DND-41 (cell line): ENCODE data around the gene APPBP2.

Experiments used
- EZH2 ChIP-seq: IDR thresholded peaks from 3 replicates; pipeline ENCODE4 v1.6.1; 2012; ENCODE audit warnings: borderline replicate concordance, low read depth, mild to moderate bottlenecking, moderate library complexity, low read length, inconsistent platforms; ENCODE audit not compliant: severe bottlenecking
- TF ChIP-seq, protein P1 (sequence below): IDR thresholded peaks from 2 replicates; pipeline ENCODE4 v1.5.1; 2012; ENCODE audit warnings: borderline replicate concordance, low read length, moderate library complexity, mild to moderate bottlenecking; ENCODE audit not compliant: poor library complexity, severe bottlenecking; ENCODE audit errors: extremely low read depth

- TF ChIP-seq, protein P1, sequence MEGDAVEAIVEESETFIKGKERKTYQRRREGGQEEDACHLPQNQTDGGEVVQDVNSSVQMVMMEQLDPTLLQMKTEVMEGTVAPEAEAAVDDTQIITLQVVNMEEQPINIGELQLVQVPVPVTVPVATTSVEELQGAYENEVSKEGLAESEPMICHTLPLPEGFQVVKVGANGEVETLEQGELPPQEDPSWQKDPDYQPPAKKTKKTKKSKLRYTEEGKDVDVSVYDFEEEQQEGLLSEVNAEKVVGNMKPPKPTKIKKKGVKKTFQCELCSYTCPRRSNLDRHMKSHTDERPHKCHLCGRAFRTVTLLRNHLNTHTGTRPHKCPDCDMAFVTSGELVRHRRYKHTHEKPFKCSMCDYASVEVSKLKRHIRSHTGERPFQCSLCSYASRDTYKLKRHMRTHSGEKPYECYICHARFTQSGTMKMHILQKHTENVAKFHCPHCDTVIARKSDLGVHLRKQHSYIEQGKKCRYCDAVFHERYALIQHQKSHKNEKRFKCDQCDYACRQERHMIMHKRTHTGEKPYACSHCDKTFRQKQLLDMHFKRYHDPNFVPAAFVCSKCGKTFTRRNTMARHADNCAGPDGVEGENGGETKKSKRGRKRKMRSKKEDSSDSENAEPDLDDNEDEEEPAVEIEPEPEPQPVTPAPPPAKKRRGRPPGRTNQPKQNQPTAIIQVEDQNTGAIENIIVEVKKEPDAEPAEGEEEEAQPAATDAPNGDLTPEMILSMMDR: no peak
- no peak for TF ChIP-seq EZH2
Observed at GRCh38 chr17:60540460-60540859, 14.4 kb upstream of the APPBP2 start.
